CD4-positive, alpha-beta T cell treated with Interleukin-6 for 4 hours (primary cell): ENCODE results near the gene NOP16.

ENCODE experiments used
- DNase-seq: peaks from one replicate; pipeline ENCODE4 v3.0.0-alpha.2; 2020; ENCODE audit warnings: mixed read lengths

Gene NOP16

DNA sequence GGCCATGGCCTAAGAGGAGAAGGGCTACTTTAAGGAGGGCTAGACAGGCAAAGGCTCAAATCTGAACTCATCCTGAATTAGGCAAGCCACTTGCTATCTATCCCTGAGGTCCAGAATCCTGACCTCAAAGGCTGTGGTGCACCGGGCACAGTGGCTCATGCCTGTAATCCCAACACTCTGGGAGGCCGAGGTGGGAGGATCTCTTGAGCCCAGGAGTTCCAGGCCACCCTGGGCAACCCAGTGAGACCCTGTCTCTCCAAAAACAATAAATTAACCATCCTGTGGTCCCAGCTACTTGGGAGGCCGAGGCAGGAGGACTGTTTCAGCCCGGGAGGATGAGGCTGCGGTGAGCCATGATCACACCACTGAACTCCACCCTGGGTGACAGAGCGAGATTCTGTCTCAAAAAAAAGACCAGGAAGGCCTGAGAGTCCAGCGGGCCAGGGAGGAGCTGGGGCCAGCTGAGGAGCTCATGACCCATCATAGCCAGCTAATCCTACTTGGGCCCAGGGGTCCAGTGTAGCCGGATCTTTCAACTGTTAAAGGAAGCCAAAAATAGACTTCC lies 4.0 kb downstream of the NOP16 start:
- DNase-seq = no peak

GRCh38 chr5:176383961-176384360 lies 4.4 kb downstream of the NOP16 start:
- no peak for DNase-seq

DNA sequence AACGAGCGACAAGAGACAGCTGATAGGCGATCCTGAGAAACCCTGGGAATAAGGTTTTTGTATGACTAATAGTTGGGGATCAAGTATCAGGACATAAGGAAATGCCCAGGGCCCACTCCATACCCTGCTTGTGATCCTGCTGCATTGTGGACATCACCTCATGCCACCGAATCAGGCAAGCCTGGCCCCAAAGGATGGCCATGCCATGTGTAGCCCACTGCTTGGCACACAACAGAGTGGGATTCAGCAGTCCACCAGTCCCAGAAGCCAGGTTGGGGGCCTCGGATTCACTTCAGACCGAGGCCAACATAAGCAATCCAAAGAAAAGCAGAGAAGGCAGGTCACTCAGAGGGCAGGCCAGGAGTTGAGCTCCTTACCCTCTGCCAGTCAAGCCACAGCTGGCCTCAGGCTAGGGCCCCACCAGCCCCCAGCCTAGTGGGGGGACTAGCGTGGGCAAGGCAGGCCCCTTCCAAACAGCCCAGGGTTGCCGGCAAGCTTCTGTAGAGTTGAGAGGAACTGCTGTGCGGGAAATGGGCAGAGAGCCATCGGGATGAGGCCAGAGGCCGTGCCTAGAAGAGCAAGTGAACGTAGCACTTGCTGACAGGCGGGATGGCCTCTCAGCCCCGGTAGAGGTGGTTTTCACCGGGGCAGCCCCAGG lies 5.0 kb downstream of the NOP16 start:
- DNase-seq = no peak

- DNase-seq = no peak
Measured at GRCh38 chr5:176382721-176383120, 5.7 kb downstream of the NOP16 start.

DNA sequence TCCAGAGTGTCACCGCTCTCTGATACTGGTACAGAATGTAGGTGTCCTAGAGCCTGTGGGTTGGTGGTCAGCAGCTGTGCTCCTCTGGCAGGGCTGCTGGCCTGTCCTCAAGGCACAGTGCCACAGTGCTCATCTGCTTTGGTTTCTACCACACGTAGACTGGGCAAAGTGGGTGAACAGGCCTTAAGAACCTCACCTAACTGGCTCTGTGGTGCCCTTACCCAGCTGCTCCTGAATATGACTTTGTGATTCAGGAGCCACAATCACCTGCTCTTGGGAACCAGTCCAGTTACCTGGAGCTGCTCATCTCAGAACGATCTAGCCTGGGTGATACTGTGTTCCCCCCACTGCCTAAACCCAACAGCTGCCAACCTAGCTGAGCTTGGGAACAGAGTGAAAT lies 6.4 kb downstream of the NOP16 start:
- no peak for DNase-seq

DNA sequence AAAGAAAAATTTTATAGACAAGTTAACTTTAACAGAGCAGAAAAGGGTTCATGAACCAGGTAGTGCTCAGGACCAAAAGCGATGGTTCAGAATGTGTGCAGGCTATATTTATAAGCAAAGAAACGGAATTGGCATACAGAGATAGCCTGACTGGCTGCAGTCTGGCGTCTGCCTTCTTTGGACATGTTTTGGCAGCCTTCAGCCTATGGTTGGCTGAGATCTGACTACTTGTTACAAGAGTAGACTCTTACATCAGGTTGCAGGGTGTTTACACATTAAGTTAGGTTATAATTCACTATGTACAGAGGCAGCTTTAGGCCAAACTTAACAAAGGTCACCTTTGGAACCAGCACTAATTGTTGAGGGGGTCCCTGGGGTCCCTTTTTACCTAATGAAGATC lies 7.0 kb downstream of the NOP16 start:
- DNase-seq = no peak

DNA sequence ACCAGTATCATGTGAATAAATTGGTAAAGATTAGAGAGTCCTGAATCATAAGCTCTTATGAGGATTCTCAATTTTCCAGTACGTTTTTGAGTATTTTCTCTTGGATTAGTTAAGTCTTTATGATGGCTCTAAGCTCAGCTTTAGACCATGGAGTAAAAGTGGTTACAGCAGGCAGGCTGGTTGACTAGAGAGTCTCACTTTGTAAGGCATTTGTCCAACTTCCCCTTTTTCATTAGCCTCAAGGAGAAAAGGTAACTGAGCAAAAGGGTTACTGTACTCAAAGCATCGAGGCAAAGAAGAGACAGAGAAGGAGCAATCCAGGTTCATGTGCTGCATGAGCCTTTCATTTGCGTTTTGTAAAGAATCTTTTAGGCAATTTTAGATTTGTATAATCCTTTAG lies 8.5 kb downstream of the NOP16 start:
- DNase-seq = no peak

GRCh38 chr5:176373100-176373818 lies 15.1 kb downstream of the NOP16 start:
- no peak for DNase-seq

GRCh38 chr5:176371621-176372539 lies 16.5 kb downstream of the NOP16 start:
- DNase-seq = no peak

DNA sequence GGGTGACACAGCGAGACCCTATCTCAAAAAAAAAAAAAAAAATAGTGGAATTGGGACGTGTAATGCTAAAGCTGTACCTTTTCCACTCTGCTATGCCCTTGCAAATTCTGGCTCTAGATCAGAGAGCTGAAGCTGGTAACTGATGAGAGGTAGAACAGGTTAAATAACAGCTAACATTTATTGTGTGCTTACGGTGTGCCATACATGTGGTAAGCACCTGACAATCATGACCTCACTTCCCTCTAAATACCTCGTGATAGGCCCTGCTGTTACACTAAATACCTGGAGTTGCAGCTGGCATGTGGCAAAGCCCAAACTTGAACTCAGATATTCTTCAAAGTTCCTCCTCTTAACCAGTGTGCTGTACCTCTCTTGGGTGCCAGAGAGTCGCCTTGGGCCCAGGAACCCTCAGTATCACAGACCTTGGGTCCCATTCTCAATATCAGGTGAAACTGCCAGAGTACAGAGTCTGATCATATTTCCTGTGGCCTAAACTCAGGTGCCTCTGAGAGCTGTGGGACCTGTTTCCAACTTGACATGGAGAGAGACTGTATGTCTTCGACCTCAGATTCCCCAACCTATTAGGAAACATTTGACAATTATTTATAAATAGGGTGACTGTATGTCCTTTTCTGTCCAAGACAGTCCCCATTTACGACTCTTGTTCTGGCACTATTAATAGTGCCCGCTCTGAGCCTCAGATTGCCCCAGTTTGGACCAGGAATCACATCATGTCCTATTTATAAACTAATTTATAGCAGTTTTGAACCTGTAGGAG lies 18.3 kb downstream of the NOP16 start:
- DNase-seq = no peak

GRCh38 chr5:176368726-176369125 lies 19.7 kb downstream of the NOP16 start:
- no peak for DNase-seq

DNA sequence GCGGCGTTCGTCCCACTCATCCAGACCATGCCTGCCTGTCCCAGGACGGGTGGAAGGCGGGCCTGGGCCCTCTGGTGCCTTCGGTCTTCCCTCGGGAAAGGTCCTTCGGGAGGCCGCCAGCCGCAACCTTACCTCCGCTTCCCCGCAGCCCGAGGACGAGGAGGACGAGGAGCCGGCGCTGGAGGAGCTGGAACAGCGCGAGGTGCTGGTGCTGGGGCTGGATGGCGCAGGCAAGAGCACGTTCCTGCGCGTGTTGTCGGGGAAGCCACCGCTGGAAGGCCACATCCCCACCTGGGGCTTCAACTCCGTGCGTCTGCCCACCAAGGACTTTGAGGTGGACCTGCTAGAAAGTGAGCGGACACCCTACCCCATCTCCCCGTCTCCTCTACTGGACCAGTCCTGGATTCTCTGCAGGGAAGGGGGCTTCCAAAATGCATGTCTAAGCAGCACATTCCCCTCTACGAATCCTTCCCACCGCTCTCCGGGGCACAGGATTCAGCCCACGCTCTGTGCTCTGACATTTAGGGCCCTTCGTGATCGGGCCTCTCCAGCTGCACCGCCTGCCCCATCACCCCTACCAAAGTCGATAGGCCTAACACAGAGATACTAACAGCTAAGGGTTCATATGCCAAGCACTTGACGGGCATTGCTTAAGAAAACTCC lies 22.0 kb downstream of the NOP16 start:
- DNase-seq = no peak

- peak; percentile 70 for DNase-seq
Measured at GRCh38 chr5:176365351-176366231, 22.8 kb downstream of the NOP16 start, which contains the start of gene ARL10. Gene ARL10, plus strand, starts transcription at chr5:176365487. Its CDS starts 77 bp downstream, at chr5:176365564.

GRCh38 chr5:176364765-176365350 lies 23.5 kb downstream of the NOP16 start:
- no peak for DNase-seq

DNA sequence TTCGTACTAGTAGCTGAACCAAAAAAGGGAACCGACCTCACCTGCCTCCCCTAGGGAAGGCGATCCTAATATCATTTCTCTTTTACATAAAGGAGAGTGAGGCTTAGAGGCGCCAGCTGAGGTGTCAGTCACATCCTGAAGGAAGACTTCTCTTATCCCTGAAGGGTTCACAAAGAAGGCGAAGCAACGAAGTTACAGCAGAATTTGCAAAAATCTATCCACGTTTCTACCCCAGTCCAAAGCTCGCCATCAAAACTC lies 26.2 kb downstream of the NOP16 start:
- no peak for DNase-seq

DNA sequence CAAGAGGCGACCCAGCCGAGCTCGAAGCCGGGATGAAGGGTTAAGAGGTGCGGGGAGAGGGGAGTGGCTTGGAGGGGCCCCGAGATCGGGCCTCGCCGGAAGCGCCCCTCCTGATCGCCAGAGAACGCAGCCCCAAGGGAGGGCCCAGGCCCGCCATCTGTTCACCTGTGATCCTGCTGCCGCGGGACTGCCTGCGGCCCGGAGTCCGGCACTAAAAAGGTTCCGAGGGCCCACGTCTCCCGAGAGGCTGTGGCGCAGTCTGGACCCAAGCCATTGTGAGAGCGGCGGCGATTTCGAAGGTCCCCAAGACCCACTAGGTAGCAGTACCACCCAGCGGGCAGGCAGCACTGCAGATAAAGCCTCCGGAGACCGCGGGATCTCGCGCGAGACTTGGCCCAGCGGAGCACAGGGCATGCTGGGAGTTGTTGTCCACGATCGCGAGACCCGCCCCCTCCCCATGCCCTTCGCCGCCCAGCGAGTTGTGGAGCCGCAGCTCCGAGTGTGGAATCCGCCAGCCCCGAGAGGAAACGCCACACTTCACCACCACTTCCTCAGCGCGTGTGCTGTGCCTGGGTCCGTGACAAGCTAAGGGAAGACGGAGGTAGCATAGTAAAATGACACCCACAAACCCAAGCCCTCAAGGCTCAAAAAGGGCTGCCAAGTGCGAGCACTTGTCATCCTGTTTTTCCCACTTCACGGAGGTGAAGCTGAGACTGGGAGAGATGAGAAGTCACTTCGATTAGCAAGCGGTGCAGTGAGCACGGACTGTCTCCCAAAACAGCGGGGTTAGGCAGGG lies 26.8 kb downstream of the NOP16 start, which contains the start of gene KIAA1191:
KIAA1191 (minus strand) TSS at position 328 of the 796 bp plus-strand sequence. CDS start 2,256 bp downstream, outside the sequence.
- DNase-seq = peak; percentile 97

- DNase-seq = no peak
Measured at GRCh38 chr5:176360894-176361436, 27.4 kb downstream of the NOP16 start.

- DNase-seq = no peak
Measured at GRCh38 chr5:176359658-176360057, 28.7 kb downstream of the NOP16 start.

GRCh38 chr5:176356179-176356566 lies 32.2 kb downstream of the NOP16 start:
- no peak for DNase-seq
